WI38 (cell line): ENCODE results near the gene HAND1.

Experiments used
- H3K4me3 ChIP-seq: 2 replicates; pipeline ENCODE4 v1.5.1; 2011; ENCODE audit warnings: low read depth, mild to moderate bottlenecking, control low read depth, low read length
- TF ChIP-seq, protein P1 (sequence below): IDR thresholded peaks from 2 replicates; pipeline ENCODE4 v1.5.1; 2012; ENCODE audit warnings: low read depth, mild to moderate bottlenecking, control low read depth, low read length

HAND1 gene

DNA sequence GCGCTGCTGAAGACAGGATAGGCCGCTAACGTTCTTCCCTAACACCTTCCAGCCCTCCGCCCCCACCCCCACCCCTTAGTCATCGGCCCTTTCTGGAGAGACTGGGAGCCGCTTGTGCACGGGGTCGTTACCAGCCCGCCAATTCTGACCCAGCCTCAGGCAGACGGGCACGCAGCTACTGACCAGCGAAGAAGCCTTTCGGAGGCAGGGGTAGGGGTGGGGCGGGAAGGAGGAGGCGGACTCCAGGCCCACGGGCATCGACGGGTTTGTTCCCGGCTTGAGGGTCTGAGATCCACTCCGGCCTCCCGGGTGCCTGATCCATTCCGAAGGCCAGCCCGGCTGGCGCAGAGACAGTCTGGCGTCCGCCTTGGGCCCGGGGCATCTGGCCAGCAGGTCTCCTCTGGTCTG, 729 bp upstream of the HAND1 start:
- TF ChIP-seq, protein P1, sequence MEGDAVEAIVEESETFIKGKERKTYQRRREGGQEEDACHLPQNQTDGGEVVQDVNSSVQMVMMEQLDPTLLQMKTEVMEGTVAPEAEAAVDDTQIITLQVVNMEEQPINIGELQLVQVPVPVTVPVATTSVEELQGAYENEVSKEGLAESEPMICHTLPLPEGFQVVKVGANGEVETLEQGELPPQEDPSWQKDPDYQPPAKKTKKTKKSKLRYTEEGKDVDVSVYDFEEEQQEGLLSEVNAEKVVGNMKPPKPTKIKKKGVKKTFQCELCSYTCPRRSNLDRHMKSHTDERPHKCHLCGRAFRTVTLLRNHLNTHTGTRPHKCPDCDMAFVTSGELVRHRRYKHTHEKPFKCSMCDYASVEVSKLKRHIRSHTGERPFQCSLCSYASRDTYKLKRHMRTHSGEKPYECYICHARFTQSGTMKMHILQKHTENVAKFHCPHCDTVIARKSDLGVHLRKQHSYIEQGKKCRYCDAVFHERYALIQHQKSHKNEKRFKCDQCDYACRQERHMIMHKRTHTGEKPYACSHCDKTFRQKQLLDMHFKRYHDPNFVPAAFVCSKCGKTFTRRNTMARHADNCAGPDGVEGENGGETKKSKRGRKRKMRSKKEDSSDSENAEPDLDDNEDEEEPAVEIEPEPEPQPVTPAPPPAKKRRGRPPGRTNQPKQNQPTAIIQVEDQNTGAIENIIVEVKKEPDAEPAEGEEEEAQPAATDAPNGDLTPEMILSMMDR = no peak
- no peak overlapping the region for H3K4me3 ChIP-seq

DNA sequence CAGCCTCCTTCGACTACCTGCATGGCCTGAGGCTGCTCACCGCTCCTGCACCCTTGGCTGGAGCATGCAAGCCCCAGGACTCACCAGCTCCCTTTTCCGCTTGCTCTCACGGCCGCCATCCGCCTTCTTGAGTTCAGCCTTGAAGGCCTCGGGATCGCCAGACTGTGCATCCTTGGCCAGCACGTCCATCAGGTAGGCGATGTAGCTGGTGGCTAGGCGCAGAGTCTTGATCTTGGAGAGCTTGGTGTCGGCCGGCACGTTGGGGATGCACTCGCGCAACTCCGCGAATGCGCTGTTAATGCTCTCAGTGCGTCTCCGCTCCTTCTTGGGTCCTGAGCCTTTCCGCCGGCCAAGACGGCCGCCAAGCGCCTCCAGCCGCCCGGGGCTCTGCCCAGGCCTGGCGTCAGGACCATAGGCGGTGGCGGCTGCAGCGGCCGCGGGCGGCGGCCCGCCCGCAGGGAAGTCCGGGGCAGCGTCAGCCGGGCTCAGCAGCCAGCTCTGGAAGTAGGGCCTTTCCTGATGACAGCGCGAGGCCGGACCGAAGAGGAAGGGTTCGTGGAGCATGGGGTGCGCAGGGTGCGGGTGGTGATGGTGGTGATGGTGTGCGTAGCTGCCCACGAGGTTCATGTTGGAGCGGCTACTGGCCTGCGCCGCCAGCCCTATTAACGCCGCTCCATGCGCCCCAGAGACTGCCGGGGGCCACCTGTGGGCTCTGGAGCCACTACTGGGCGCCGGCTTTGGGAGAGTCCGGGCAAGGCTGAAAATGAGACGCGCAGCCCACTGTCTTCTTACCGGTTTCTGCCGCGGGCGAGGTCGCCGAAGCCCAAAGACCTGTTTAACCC, 424 bp downstream of the HAND1 start:
- H3K4me3 ChIP-seq = peak overlapping the region; percentile 29
- TF ChIP-seq, protein P1 = no peak

DNA sequence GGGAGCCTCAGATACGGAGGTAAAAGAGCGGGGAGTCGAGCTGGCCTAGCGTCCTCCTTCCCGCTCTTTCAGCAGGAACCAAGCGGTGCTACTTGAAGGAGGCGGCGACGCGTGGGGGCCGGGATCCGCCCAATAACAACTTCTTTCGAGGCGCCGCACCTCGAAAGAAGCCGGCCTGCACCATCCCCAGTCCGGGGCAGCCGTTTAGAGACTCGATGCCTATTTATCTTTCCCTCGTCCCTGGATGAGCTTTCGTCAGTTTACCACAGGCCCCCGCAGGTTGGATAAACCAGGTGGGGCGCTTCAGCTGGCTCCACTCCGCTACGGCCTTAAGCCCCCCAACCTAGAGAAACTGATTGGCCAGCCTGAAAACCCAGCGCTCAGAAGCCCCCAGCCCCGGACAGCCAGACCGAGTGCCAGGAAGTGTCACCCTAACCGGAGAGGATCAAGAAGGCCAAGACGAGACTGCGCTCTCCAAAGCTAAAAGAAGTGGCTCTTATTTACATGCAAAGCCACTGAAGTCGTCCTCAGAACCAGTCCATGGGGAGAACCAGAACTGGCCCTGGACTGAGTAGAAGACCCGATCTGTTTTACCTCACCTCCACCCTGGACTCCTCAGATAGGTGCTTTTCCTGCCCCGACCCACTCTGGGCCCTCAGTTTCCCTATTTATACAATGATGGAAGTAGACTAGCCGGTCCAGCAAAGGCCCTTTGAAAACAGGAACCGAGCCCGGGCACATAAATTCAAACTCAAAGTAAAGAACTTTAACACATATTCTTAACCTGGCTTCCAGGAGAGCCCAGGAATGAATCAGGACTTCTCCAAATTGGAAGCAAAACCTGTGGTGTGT, 1.4 kb downstream of the HAND1 start:
- TF ChIP-seq, protein P1 = no peak
- H3K4me3 ChIP-seq = no peak overlapping the region

DNA sequence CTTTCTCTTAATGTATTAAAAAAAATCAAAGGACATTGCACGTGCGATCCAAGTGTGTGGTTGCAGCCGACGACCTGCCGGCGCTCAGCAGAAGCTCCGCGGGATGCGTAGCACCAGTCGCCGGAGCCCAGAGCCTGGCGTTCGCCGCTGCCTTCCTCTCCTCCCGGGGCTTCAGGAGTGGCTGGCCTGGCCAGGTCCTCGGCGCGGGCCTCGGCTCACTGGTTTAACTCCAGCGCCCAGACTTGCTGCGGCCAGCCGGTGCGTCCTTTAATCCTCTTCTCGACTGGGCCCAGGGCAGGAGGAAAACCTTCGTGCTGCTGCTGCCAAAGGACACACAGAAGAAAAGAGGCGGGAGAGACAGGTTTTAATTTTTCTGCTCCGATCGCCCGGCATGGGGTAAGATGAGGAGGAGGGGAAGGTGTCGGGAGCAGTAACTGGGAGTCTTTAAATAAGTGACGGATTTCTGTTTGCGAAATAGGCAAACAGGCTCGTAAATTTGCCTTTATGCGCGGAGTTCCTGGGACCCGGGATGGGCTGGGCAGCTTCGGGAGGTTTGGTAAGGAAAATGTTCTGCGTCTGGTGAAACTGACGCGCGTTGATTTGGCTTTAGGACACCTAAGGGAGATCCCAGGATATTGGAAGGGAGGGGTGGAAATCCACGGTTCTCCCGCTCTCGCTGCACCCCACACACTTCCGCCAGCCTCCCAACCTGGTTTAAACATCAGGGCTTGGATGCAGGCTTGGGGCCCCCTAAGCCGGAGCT, 2.3 kb downstream of the HAND1 start:
- no peak overlapping the region for H3K4me3 ChIP-seq

DNA sequence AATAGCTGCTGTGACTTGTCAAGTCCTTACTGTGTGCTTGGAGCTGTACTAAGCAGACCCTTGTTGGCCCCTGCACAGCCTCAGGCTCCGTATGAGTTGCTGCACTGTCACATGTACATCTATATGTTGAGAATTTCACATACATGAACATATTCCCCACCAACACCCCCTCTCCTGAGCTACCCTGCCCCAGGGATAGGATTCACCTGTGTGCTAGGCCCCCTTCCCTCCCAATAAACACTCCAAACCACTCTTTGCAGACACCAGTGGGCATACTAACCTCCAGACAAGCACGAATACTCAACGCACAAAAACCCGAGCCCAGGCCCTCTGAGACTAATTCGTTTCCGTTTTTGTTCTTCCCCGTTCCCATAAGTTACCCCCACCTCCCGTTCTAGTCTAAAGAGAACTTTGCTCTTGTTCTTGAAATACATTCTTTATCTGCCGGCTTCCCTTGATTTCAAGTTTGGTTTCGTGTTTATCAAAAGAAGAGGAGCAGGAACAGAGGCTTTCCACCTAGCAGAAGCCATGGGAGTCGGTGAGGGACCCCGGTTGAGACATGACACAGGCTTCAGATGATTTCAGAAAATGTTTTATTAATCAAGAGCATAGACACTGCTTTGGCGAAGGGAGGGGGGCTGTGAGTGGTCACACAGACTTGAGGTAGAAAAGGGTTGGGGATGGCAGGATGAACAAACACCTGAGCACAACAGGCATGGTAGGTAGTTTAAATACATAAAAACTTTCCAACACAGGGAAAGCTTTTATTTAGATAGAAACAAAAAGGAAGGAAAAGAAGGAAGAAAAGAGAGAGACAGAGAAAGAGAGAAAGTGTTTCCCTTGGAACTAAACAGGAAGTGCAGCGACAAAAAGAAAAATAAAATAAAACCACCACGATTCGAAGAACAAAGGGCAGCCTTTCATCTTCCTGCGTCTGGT, 3.4 kb downstream of the HAND1 start:
- H3K4me3 ChIP-seq = no peak overlapping the region
- TF ChIP-seq, protein P1 = no peak

More for the DNA sequence above, 2.3 kb downstream of the HAND1 start:
- TF ChIP-seq, protein P1 = no peak

DNA sequence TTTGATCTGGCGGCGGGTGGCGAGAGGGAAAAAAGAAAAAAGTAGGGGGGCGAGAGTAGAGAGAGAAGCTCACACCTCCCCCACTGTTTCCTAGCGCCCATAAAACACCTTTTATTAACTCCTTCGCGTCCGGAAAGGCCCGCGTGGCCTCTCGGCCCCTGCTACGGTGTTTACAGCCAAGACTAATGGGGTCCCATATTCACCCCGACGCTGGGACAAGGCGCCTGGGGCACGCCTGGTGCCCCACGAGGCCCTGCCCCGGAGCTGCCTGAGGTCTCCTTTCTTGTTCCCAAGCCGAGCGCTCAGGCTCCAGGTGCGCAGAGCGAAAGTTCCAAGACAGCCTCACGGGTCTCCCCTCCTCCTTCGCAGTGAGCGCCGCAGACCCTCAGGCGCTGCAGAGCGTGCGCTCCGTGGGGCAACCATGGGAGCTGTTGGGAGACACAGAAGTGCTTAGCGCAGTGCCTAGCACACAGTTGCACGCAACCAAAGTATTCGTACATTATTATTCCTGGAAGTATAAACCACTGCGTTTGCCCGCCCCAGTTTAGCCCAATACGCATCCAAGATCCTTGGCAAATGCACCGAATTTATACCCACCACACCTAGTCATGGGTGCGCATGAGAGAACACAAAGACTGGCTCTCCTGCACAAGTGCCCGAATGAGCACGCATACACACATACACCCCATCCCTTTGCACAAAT, 4.3 kb downstream of the HAND1 start:
- TF ChIP-seq, protein P1 = no peak
- no peak overlapping the region for H3K4me3 ChIP-seq
